Neural cell (in vitro differentiated cells): Measurements from ENCODE around the gene SLC38A5. TPM values are rescaled to one million over a fixed set of nuclear protein-coding genes. Genes with fewer than 3 reads are reported as not detected.
A peak's percentile ranks its signal among the peaks of the same experiment; 100 is the strongest.

Source experiments
- H2AFZ ChIP-seq: fragments of 200-600, 300-800 bp; sonication (generic), shearing (Covaris generic); 2 replicates; pipeline ENCODE4 v1.6.0; 2014; ENCODE audit warnings: low read depth, mild to moderate bottlenecking, antibody characterized with exemption, low read length, moderate library complexity
- H3F3A ChIP-seq: fragments of 200-600 bp; shearing (Covaris generic); 2 replicates; pipeline ENCODE4 v1.6.1; 2016; ENCODE audit warnings: mild to moderate bottlenecking, moderate library complexity, mixed read lengths, antibody characterized with exemption, low read length; ENCODE audit not compliant: insufficient read depth, poor library complexity, severe bottlenecking
- H3K27ac ChIP-seq: fragments of 200-600, 300-800 bp; sonication (generic), shearing (Covaris generic); 2 replicates; pipeline ENCODE4 v1.5.1; 2014; ENCODE audit warnings: mild to moderate bottlenecking, low read length, moderate library complexity
- H3K27me3 ChIP-seq: fragments of 300-800, 200-600 bp; sonication (generic), shearing (Covaris generic); 2 replicates; pipeline ENCODE4 v1.6.0; 2014; ENCODE audit warnings: mild to moderate bottlenecking, low read depth, low read length, moderate library complexity; ENCODE audit not compliant: insufficient read depth
- H3K36me3 ChIP-seq: fragments of 300-800, 200-600 bp; sonication (generic), shearing (Covaris generic); 2 replicates; pipeline ENCODE4 v1.5.1; 2014; ENCODE audit warnings: mild to moderate bottlenecking, antibody characterized with exemption, low read length, moderate library complexity; ENCODE audit not compliant: insufficient read depth
- H3K4me2 ChIP-seq: fragments of 300-800, 200-600 bp; sonication (generic), shearing (Covaris generic); 2 replicates; pipeline ENCODE4 v1.6.0; 2014; ENCODE audit warnings: mild to moderate bottlenecking, low read length
- H3K4me3 ChIP-seq: fragments of 300-800, 200-600 bp; sonication (generic), shearing (Covaris generic); 2 replicates; pipeline ENCODE4 v1.5.1; 2014; ENCODE audit warnings: mild to moderate bottlenecking, low read length, moderate library complexity
- H3K79me2 ChIP-seq: fragments of 200-600 bp; shearing (Covaris generic); replicated peaks from 2 replicates; pipeline ENCODE4 v1.6.0; 2014; ENCODE audit warnings: mild to moderate bottlenecking, low read length, moderate library complexity; ENCODE audit not compliant: insufficient read depth
- H3K9ac ChIP-seq: fragments of 300-800, 200-600 bp; sonication (generic), shearing (Covaris generic); 2 replicates; pipeline ENCODE4 v1.6.1; 2016; ENCODE audit warnings: mild to moderate bottlenecking, low read length, mixed read lengths
- H3K9me2 ChIP-seq: fragments of 200-600 bp; shearing (Covaris generic); 2 replicates; pipeline ENCODE4 v1.6.1; 2016; ENCODE audit warnings: mild to moderate bottlenecking, low read length, mixed read lengths; ENCODE audit not compliant: insufficient read depth
- H3K9me3 ChIP-seq: fragments of 200-600, 300-800 bp; sonication (generic), shearing (Covaris generic); 2 replicates; pipeline ENCODE4 v1.6.1; 2016; ENCODE audit warnings: mild to moderate bottlenecking, mixed run types, low read length, moderate library complexity, mixed read lengths
- H4K20me1 ChIP-seq: fragments of 200-600 bp; shearing (Covaris generic); 2 replicates; pipeline ENCODE4 v1.6.1; 2016; ENCODE audit warnings: mild to moderate bottlenecking, mixed run types; ENCODE audit not compliant: insufficient read depth
- EP300 ChIP-seq: fragments of 450-650 bp; conservative IDR thresholded peaks from 2 replicates; pipeline ENCODE4 v1.6.1; 2014; ENCODE audit warnings: antibody characterized with exemption, mild to moderate bottlenecking, moderate library complexity; ENCODE audit not compliant: poor library complexity, severe bottlenecking
- EZH2 ChIP-seq: fragments of 200-600, 300-800 bp; shearing (Covaris generic), sonication (generic); IDR thresholded peaks from 2 replicates; pipeline ENCODE4 v1.6.1; 2014; ENCODE audit warnings: antibody characterized with exemption, low read length, borderline replicate concordance, mild to moderate bottlenecking; ENCODE audit not compliant: insufficient read depth, poor library complexity, severe bottlenecking
- MXI1 ChIP-seq: fragments of 450-650 bp; conservative IDR thresholded peaks from 2 replicates; pipeline ENCODE4 v1.6.1; 2014; ENCODE audit warnings: antibody characterized with exemption, mild to moderate bottlenecking; ENCODE audit not compliant: poor library complexity, severe bottlenecking
- POLR2AphosphoS5 ChIP-seq: IDR thresholded peaks from 2 replicates; pipeline ENCODE4 v1.6.1; 2012
- RAD21 ChIP-seq: fragments of 450-650 bp; conservative IDR thresholded peaks from 2 replicates; pipeline ENCODE4 v1.6.1; 2014; ENCODE audit warnings: antibody characterized with exemption, mild to moderate bottlenecking, moderate library complexity
- SMC3 ChIP-seq: fragments of 450-650 bp; conservative IDR thresholded peaks from 2 replicates; pipeline ENCODE4 v1.6.1; 2014; ENCODE audit warnings: antibody characterized with exemption, mild to moderate bottlenecking, moderate library complexity; ENCODE audit not compliant: poor library complexity
- TAF1 ChIP-seq: IDR thresholded peaks from 2 replicates; pipeline ENCODE4 v1.6.1; 2012; ENCODE audit warnings: low read depth
- polyA plus RNA-seq: library from polyadenylated mRNA; depleted of rRNA; stranded (reverse); fragments of >200 nt; gene quantifications from 2 replicates; pipeline ENCODE4 v1.2.3, GENCODE V29; 2014
- TF ChIP-seq, protein P1 (sequence below): fragments of 450-650 bp; IDR thresholded peaks from 2 replicates; pipeline ENCODE4 v1.5.1; 2014; ENCODE audit warnings: antibody characterized with exemption, mild to moderate bottlenecking, moderate library complexity; ENCODE audit not compliant: poor library complexity, severe bottlenecking
- TF ChIP-seq, protein P2 (sequence below): IDR thresholded peaks from 2 replicates; pipeline ENCODE4 v1.6.1; 2012; ENCODE audit warnings: borderline replicate concordance

SLC38A5 gene
- polyA plus RNA-seq, 1 donor from 2014 or later, result 0.48 TPM

DNA sequence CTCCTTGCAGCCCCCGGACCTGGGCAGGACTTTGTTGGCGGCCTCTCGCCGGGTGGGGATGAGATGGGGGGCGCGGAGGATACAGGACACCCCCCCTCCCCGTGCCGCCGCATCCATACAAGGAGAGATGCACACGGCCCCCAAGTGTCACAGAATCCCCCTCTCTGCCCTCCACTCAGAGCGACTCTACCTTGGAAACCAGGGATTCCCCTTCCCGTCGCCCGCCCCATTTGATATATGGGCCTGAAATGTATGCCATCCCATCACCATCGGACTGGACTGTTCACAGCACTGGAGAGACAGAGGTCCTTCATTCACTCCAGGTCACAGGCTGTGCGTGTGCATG is 39.2 kb upstream of the SLC38A5 start:
- no peaks in the 10 kb centered on the region for H3F3A ChIP-seq
- H3K27ac ChIP-seq, result peak overlapping the region; percentile 39
- H3K9me2 ChIP-seq, result no peaks in the 10 kb centered on the region
- no peaks in the 10 kb centered on the region for H4K20me1 ChIP-seq
- peak overlapping the region; percentile 75 for H3K4me3 ChIP-seq
- no peaks in the 10 kb centered on the region for H3K79me2 ChIP-seq
- no peaks in the 10 kb centered on the region for H3K9me3 ChIP-seq
- peak overlapping the region; percentile 55 for H3K4me2 ChIP-seq
- no peaks in the 10 kb centered on the region for H3K36me3 ChIP-seq
- TF ChIP-seq POLR2AphosphoS5 (no peak), MXI1 (peak; percentile 13), RAD21 (no peak)
- TF ChIP-seq, protein P1, sequence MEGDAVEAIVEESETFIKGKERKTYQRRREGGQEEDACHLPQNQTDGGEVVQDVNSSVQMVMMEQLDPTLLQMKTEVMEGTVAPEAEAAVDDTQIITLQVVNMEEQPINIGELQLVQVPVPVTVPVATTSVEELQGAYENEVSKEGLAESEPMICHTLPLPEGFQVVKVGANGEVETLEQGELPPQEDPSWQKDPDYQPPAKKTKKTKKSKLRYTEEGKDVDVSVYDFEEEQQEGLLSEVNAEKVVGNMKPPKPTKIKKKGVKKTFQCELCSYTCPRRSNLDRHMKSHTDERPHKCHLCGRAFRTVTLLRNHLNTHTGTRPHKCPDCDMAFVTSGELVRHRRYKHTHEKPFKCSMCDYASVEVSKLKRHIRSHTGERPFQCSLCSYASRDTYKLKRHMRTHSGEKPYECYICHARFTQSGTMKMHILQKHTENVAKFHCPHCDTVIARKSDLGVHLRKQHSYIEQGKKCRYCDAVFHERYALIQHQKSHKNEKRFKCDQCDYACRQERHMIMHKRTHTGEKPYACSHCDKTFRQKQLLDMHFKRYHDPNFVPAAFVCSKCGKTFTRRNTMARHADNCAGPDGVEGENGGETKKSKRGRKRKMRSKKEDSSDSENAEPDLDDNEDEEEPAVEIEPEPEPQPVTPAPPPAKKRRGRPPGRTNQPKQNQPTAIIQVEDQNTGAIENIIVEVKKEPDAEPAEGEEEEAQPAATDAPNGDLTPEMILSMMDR, result no peak
- peak overlapping the region; percentile 60 for H2AFZ ChIP-seq
- H3K9ac ChIP-seq, result peak overlapping the region; percentile 76
- H3K27me3 ChIP-seq, result no peaks in the 10 kb centered on the region

DNA sequence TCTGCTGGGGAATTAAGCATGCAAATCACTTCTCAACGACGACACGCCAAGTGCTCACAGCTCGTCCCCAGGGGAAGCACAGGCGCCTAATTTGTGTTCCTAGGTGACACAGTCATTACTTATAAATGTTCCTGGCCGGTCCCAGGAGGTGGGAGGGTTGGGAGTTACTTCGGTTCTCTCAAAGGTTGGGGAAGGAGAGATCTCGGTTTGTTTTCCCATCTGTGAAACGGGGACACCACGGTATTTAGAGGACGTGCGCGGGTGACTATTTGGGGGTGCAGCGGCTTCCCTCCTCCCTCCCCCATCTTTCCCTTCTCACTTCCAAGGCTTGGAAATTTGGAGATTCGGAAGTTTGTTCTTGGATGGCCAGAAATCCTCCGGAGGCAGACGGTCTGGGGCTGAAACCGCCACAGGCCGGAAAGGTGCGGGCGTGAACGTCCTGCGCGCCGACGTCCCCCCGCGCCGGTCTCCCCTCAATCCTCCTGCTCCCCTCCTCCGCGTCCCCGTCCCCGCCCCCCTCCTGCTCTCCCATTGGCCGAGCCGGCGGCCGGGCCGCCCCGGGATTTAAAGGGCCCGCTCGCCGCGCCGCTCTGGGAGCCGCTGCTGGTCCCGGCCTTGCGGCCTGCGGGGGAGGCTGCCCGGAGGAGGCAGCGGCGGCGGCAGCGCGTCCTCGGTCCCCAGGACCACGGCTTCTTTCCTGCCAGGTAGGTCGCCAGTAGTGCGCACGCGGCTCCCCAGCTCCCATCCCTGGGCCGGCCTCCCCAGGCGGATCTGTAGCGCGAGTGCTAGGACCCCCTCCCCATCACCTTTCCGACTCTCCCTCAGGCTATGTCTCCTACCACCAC is 38.6 kb upstream of the SLC38A5 start, which contains the start of gene PORCN:
Gene PORCN, plus strand, starts transcription at position 593 of the 845 bp plus-strand sequence. CDS start 829 bp downstream, outside the sequence.
- H4K20me1 ChIP-seq, result no peaks in the 10 kb centered on the region
- no peaks in the 10 kb centered on the region for H3K9me3 ChIP-seq
- H3F3A ChIP-seq, result no peaks in the 10 kb centered on the region
- H3K4me2 ChIP-seq, result peak within 1 kb of the TSS; percentile 55
- H2AFZ ChIP-seq, result peak within 1 kb of the TSS; percentile 60
- H3K27me3 ChIP-seq, result no peaks in the 10 kb centered on the region
- H3K36me3 ChIP-seq, result no peaks in the 10 kb centered on the region
- H3K9ac ChIP-seq, result peak within 1 kb of the TSS; percentile 76
- no peaks in the 10 kb centered on the region for H3K79me2 ChIP-seq
- H3K4me3 ChIP-seq, result peak within 1 kb of the TSS; percentile 75
- TF ChIP-seq, protein P1, result no peak
- peak; percentile 40 for TF ChIP-seq POLR2AphosphoS5
- TF ChIP-seq RAD21, result no peak
- no peak for TF ChIP-seq SMC3
- TF ChIP-seq MXI1, result peak; percentile 45
- no peak for TF ChIP-seq TAF1
- TF ChIP-seq, protein P2, sequence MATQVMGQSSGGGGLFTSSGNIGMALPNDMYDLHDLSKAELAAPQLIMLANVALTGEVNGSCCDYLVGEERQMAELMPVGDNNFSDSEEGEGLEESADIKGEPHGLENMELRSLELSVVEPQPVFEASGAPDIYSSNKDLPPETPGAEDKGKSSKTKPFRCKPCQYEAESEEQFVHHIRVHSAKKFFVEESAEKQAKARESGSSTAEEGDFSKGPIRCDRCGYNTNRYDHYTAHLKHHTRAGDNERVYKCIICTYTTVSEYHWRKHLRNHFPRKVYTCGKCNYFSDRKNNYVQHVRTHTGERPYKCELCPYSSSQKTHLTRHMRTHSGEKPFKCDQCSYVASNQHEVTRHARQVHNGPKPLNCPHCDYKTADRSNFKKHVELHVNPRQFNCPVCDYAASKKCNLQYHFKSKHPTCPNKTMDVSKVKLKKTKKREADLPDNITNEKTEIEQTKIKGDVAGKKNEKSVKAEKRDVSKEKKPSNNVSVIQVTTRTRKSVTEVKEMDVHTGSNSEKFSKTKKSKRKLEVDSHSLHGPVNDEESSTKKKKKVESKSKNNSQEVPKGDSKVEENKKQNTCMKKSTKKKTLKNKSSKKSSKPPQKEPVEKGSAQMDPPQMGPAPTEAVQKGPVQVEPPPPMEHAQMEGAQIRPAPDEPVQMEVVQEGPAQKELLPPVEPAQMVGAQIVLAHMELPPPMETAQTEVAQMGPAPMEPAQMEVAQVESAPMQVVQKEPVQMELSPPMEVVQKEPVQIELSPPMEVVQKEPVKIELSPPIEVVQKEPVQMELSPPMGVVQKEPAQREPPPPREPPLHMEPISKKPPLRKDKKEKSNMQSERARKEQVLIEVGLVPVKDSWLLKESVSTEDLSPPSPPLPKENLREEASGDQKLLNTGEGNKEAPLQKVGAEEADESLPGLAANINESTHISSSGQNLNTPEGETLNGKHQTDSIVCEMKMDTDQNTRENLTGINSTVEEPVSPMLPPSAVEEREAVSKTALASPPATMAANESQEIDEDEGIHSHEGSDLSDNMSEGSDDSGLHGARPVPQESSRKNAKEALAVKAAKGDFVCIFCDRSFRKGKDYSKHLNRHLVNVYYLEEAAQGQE, result peak; percentile 31
- no peak for TF ChIP-seq EP300
- no peak for TF ChIP-seq EZH2
- no peaks in the 10 kb centered on the region for H3K9me2 ChIP-seq
- peak within 1 kb of the TSS; percentile 42 for H3K27ac ChIP-seq
